ENCODE measurements around the gene LRRC3C.

- no peak for TF ChIP-seq CTCF (IDR thresholded peaks at IDR 0.05; ENCODE audit: low read length)
- TF ChIP-seq EZH2phosphoT487 (IDR thresholded peaks at IDR 0.05; ENCODE audit: low read length) = no peak
- TF ChIP-seq EZH2 (optimal IDR thresholded peaks at IDR 0.05; ENCODE audit: low read depth, low read length) = no peak
Observed at GRCh38 chr17:39925282-39926134, 2.0 kb upstream of the LRRC3C start.

All from MM.1S (cell line).